Transverse colon (tissue), 4 donors: ENCODE measurements around the gene CEP63.

Source experiments
- CTCF ChIP-seq, 5 experiments: fragments of 200-600 bp in 3 of 5; fragments of 450-650 bp in 2 of 5; sonication (generic) in 3 of 5; IDR thresholded peaks; 1 replicate in 2 of 5; 2 replicates in 3 of 5; pipeline ENCODE4 v1.5.1; 2016 to 2017; ENCODE audit warnings: antibody characterized with exemption in 5 of 5, inconsistent platforms in 3 of 5, mild to moderate bottlenecking in 2 of 5, moderate library complexity in 1 of 5
- EP300 ChIP-seq: sonication (generic); formaldehyde crosslinking; IDR thresholded peaks from one replicate; pipeline ENCODE4 v1.6.1; 2017; ENCODE audit warnings: antibody characterized with exemption, low read depth
- POLR2A ChIP-seq: fragments of 450-650 bp; IDR thresholded peaks from one replicate; pipeline ENCODE4 v1.6.1; 2016; ENCODE audit warnings: antibody characterized with exemption, mild to moderate bottlenecking, moderate library complexity
- POLR2AphosphoS5 ChIP-seq, 3 donors: sonication (generic); formaldehyde crosslinking; IDR thresholded peaks; one replicate each; pipeline ENCODE4 v1.6.1; 2016; ENCODE audit warnings: antibody characterized with exemption in 3 of 3

- TF ChIP-seq POLR2A (no peak), CTCF (IDR thresholded peaks at IDR 0.05) (no peak), POLR2AphosphoS5 (IDR thresholded peaks at IDR 0.05) (no peak), EP300 (no peak)
Observed at GRCh38 chr3:134613006-134613520, 127.2 kb downstream of the CEP63 start.
